HG02870 (cell line): ENCODE measurements around the gene RCN2.
A peak's percentile ranks its signal among the peaks of the same experiment; 100 is the strongest.

Experiments
- ATAC-seq: cut with Tn5 transposase; IDR thresholded peaks from one replicate; pipeline ENCODE4 v1.9.1; 2021; ENCODE audit warnings: mild to moderate bottlenecking, moderate library complexity; ENCODE audit not compliant: unreplicated experiment

RCN2 gene

DNA sequence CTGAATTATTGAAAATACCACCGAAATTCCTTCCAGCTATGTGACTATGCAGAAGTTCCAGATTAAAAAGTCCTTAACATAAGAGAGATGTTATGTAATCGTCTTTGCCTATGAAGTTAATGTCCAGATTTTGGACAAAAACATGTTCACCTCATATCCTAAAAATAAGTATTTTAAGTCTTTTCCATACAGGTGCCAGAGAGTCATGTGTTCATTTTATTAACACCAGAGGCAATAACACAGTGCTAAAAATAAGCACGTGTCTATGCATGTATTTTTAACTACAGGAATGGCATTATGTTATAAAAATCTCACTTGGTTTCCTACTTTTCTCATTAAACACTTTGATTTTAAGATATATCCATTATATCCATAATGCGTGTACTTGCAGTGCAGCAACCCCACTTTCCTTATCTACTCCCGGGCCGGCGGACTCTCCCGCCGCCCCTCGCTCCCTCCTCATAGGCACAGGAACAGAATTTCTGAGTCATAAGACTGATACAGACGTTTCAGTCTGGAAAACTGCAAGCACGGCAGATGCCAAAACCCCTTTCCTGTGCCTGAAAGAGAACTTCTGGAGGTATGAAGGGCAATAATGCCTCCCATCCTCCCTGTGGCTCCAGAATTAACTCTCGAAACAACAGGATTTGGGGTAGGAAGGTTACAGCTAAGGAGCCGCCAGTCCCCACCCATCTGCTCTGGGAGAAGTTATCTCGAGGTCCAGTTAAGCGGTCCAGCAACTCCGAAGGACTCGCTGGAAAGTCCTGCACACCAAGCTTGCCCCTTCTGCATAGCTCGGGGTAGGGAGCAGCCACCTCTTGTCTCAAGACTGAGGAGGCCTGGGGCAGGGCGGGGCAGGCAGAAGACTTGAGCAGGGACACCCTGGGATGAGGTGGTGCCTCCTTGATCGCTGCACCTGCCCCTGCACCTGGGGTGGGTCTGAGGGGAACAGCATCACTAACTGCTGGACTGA, 41.1 kb downstream of the RCN2 start:
- no peak for ATAC-seq

DNA sequence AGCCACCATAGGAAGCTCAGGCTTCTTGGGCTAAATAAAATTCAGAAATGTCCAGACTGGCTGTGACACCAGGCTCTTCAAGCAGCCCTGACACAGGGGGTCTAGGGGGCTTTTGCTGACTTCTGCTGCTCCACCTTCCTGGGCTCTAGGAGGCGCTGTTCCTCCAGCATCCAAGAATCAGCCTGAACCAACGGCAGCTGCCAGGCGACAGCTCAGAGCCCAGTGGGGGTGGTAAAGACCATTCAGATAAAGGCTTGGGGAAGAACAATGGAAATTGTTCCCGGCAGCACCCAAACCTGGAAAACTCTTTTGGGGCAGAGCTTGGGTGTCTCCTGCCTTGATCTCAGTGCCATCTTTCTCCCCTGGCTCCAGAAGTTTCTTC, 41.8 kb downstream of the RCN2 start:
- no peak for ATAC-seq

DNA sequence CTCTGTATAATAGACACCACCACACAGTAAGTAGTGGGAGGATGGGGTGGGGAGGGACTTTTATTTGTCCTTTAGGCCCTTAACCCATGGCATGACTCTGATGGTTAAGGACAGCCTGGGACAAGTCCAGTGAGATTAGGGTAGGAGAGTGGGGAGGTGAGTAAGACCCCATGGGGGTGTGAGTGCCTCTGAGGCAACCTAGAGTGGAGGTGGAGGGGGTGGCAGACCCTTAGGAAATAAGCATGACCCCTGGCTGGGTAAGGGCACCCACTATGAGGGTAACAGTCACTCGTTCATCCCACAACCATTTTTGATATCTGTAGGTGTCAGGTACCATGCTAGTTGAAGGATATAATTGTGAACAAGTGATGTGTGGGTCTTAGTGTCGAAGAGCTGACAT, 42.4 kb downstream of the RCN2 start:
- no peak for ATAC-seq

DNA sequence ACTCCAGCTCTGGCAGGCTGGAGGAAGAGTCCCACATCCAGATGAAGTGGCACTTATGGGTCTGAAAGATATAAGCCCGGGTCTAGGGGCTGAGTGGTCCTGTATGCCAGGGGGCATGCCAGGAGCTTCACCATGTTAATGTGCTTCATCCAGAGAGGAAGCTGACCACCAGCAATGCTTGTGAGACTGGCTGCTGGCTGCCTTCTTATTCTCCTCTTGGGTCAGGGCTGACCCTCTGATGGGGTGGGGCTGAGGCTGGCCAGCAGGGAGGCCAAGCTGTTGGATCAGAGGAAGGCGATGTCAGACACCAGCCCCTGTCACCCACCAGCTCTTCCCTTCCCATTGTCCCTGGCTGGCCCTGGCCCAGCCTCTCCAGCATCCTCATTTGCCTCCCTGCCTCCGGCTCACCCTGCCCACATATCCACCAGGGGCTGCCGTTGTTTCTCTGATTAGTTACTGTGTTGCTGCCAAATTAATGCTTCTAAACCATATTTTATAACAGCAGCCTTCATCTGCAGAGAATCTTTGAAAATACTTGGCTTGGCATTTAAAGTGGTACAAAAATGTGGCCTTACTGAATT, 43.0 kb downstream of the RCN2 start:
- ATAC-seq = no peak

DNA sequence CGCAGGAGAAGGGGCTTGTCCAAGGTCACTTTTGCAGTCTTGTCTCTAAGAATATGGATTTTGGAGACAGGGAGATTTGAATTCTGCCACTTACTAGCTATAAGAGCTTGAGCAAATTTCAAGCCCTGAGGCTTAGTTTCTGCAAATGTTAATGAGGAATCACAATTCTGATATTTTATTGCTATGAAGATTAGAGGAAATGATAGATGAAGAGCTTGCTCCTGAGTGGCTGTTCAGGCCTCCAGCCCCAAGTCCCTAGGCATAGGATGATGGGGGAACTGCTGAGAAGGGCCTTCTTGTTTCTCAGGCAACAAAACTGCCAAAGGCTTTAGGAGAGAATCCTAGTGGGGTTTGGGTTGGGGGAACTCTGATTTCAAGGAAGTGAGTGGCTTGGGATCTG, 44.6 kb downstream of the RCN2 start:
- ATAC-seq = no peak

DNA sequence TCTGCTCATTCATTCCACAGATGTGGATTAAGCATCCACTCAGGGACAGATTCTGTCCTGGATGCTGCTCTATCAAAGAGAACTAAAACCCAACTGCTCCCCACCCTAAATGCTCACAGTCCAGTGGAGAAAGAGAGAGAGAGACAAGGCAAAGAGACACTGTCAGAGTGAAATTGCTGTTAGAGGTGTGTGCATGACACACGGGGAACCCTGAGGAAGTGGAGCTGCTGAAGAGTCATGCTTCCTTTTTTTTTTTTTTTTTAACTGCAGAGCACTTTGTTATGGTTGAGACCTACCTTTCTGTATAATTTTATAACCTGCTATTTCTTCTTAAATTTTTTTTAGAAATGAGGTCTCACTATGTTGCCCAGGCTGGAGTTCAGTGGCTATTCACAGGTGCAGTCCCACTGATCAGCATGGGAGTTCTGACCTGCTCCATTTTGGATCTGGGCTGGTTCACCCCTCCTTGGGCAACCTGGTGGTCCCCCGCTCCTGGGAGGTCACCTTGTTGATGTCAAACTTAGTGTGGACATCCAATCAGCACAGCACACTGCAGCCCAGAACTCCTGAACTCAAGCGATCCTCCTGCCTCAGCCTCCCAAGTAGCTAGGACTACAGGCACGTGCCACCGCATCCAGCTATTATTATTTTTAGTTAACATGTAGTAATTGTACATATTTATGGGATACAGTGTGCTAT, 45.2 kb downstream of the RCN2 start:
- no peak for ATAC-seq

DNA sequence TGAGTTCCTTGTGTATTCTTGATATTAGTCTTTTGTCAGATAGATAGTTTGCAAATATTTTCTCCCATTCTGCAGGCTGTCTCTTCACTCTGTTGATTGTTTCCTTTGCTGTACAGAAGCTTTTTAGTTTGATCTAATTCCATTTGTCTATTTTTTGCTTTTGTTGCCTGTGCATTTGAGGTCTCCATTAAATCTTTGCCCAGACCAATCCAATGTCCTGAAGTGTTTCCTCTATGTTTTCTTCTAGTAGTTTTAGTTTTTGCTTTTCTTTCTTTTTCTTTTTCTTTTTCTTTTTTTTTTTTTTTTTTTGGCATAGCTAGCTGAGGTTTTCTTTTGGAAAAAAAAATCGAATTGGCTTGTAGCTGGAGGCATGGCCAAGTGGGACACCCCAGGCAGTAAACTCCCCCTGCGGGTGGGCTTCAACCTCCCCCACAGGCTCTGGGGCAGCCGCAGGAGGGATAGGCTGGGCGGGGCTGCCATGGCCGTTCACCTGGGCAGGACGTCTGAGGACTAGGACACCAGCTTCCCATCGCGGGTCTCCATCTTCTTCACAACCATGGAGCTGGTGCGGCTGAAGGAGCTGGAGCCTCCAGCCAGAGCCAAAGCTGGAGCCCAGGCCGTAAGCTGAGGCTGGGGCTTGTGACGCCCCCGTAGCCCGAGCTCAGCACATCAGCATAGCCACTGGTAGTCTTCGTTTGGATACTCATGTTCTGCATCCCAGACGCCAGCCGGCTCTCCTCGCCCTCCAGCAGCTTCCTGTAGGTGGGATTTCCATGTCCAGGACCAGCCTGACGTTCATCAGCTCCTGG, 47.2 kb downstream of the RCN2 start:
- no peak for ATAC-seq

DNA sequence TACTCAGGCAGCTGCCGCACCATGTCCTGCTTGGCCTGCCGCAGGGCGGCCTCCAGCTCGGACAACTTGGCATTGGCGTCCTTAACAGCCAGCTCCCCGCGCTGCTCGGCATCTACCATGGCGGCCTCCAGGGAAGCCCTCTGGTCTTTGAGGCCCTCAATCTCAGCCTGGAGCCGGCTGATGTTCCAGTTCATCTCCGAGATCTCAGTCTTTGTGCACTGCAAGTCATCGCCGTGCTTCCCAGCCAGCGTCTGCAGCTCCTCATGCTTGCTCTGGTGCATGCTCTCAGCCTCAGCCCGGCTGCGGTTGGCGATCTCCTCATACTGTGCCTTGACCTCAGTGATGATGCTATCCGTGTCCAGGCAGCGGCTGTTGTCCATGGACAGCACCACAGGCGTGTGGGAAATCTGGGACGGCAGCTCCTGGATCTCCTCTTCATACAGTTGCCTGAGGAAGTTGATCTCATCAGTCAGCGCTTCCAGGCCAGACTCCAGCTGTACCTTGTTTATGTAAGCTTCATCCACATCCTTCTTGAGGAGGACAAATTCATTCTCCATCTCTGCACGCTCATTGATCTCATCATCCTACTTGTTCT, 47.9 kb downstream of the RCN2 start:
- ATAC-seq = no peak

DNA sequence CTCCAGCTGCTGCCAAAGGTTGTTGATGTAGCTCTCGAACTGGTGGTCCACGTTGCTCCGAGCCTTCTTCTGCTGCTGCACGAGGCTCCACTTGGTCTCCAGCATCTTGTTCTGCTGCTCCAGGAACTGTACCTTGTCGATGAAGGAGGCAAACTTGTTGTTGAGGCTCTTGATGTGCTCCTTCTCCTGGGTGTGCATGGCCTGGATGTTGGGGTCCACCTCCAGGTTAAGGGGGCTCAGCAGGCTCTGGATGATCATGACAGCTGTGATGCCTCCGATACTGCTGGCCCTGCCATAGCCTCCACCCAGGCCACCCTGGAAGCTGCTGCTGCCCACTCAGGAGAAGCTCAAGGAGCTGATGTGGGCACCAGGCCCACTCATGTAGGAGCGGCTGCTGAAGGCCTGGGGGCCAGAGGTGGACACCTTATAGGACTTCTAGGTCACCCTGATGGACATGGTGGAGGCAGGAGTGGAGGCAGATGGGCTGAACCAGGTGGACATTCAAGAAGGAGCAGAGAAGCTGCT, 48.5 kb downstream of the RCN2 start:
- ATAC-seq = no peak

DNA sequence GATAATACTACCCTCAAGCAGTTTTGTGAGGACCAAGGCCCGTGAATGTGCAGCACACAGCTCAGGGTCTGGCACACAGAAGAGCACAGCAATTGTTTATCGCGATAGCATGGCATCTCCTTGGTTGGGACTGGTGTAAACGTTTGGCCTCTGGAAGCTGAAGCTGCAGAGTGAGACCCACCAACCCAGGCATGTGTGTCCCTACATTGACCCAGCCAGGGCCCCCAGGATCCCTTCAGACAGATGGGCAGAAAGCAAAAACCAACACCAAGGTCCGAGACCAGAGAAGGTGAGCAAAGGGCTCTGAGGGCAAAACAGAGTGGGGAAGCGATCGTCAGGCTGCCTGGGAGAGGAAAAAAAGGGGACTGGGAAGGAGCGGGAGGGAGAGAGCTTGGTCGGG, 50.8 kb downstream of the RCN2 start:
- ATAC-seq = no peak

DNA sequence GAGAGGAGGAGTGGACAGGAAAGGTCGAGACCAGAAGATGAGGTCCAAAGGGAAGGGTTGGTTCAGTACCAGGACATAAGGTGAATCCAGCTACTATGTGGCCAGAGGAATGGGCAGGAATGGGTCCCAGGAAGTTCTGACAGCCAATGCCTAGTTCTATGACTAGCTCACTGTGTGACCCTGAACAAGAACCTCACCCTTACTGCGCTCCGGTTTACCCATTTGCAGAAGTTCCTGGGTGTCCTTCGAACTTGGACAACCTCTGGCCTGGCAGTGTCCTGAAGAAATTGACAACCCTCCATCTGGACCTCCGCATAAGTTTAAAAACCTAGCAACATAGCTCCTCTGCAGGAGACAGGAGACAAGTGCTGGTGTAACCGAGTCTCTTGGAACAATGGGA, 51.2 kb downstream of the RCN2 start:
- ATAC-seq = no peak

DNA sequence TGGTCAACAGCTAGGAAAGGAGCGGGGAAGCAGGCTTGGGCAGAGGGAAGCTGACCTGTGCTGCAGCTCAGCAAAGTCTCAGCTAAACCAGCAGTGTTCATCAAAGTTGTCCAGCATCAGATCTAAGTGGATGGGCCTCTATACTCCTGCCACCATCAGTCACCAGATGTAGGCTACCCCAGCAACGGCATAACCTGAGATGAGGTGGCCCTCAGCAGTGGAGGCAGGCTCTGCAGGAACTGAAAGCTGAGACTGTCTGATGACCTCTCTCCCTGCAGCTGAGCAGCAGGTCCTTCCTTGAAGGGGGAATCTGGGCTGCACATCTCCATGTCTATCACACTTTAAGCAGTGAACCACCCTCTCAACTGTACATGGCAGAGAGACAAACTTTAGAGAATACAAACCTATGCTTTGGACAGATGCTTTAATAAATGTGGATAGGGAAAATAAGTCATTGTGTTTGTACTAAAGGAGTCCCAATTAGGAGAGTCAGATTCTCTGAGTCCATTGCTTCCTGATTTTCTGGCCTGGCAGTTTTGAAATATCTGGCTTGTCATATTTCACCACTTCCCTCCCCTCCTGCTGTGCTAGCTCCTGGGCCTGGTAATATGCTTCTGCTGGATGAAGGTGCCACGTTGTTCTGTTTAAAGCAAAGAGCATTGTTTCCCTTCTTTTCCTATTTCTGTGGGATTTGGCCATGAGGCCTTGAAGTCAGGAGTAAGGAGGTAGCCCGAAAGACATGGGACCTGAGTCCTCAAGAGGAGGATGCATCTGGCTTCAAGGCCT, 52.2 kb downstream of the RCN2 start:
- ATAC-seq = no peak

DNA sequence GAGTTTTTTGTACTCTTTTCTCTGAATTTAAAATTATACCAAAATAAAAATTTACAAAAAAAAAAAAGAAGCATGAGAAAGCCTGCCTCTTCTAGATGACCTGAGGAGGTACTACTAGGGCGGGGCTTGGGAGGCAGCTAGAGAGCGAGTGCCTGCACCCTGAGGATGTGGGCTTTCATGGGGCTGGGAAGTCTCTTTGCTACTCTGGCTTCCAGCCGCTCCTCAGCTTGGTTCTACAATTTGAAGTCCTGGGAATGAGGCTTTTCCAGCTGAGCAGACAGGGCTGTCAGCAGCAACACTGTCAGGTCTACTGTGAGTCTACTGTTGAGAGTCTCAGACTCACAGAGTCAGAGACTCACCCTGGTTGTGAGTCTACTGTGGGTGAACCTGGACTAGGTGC, 55.2 kb downstream of the RCN2 start:
- no peak for ATAC-seq

DNA sequence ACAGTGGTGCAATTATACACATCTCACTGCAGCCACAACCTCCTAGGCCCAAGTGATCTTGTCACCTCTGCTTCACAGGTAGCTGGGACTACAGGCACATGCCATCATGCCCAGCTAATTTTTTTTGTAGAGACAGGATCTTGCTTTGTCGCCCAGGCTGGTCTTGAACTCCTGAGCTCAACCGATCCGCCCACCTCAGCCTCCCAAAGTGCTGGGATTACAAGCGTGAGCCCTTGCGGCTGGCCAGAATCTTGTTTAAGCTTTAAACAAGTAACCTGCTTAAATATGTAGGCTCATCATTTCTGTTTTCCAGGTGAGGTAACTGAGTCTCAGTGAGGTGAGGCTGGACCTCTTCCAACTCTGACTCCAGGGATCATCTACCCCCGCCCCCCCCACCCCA, 55.7 kb downstream of the RCN2 start:
- ATAC-seq = no peak

DNA sequence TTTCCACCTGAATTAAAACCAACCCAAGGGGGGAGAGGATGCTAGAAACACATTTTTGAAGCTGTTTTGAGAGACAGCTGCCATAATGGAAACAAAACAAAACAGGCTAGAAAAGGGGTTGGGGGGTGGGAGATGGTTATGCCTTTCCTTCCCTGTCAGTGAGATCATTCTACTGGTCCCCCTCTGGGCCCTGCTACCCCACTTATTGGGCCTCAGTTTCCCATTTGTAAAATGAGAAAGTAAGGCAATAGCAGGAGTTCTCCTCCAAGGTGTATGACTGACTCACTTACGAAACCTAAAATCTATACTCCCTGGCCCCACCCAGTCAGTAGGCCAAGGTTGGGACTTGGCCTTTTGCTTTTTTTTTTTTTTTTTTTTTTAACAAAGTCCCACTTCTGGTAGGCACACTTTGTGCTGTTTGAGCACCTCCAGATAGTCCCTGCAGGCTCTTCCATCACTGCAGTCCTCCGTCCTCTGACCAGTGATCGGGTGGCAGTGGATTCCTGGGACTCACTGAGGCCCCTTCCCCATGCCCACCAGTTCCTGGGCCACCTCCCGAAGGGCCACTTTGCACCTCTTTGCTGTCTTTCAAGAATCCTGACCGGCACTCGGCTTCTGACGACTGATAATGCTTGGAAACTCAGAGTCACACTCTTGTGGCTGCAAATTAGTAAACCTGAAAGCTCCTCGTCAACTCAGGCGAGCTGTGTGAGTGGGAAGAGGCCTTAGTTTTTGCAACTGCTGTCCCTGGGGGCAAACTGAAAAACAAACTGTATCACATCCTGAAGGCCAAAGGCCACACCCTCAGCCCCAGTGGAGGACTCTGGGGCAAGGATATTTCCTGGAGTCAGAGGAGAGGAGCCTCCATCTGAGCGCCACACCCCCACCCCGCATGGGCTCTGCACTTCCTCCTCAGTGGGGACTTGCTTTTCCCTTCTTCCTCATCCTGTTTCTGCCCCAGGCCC, 56.6 kb downstream of the RCN2 start:
- peak; percentile 76 for ATAC-seq

DNA sequence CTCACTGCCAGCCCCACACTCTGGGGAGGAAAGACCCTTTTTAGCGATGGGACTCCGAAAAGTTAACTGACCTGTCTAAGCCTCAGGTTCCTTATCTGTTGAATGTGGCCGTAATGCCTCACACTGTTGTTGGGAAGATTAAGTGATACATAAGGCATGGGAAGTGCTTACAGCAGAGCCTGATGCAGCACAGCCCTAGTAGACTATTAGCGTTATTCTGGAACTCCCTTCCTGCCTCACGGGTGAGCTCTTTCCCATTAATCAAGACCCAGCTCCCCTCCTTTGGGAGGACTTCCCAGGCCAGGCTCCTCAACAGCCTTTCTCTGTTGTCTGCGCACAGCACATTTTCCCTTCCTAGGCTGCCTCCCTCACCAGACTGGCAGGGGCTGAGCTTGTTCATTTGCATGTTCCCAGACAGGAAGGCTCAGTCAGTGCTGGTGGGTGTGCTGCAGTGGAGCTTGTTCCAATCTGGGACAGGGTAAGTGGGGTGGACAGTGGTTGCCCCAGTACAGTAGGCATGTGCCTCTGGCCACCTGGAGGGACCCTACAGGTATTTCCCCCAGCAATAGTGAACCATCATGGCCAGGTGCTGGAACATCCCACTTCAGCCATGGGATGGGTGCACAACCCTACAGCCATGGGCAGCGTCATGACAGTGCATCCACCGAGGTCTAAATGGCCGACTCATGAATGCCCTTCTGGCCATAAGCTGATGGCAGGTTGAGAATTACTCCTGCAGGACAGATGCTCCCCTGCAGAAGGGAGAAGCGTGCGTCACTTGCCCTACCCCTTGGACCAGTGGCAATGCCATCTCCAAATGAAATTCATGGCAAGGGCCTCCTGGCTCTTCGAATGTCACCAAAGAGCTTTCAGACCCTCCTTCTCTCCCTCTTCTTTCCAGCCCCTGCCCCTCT, 57.6 kb downstream of the RCN2 start:
- ATAC-seq = no peak

DNA sequence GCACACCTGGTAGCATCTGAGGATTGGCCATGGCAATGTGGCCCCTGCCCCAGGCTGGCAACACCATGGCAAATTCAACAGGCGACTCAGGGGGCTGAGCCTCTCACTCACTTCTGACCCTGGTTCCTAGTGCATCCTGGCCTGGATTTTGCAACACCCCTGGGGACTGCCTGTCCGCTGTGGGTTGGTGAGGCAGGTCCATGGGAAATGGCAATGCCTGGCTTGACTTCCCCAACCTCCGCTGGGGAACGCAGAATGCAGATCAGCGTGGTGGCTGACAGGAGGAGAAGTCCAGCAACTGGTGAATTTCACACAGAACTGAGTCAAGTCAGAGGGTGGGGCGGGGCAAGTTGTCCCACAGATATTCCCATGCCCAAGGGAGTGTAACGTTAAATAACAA, 59.5 kb downstream of the RCN2 start:
- ATAC-seq = no peak
